ENCODE results near the gene RAPH1. TPM values are rescaled to one million over a fixed set of nuclear protein-coding genes. Genes with fewer than 3 reads are reported as not detected.

RAPH1 gene
- total and polyA plus RNA-seq, 2 experiments from 2014 or later, result 5.0 to 36.2 TPM

GRCh38 chr2:203574824-203575223 lies 39.7 kb upstream of the RAPH1 start:
- Histone ChIP-seq H3K79me2 (replicated peaks; ENCODE audit: insufficient read depth) (no peaks in the 10 kb centered on the region), H3K9me2 (ENCODE audit: insufficient read depth) (no peaks in the 10 kb centered on the region), H3K4me1 (ENCODE audit: insufficient read depth) (0 out of 2 replicates have a peak, but pooled peaks cover under 1% of the 10 kb centered on the region), H3K27me3 (ENCODE audit: insufficient read depth) (no peaks in the 10 kb centered on the region), H2AFZ (peak overlapping the region; percentile 80; the same call in 1 of the 2 replicates), H3F3A (replicated peaks; ENCODE audit: low read depth) (no peaks in the 10 kb centered on the region), H3K4me3 (no peak overlapping the region), H4K20me1 (replicated peaks; ENCODE audit: insufficient read depth) (no peaks in the 10 kb centered on the region), H3K4me2 (no peak overlapping the region), H3K36me3 (ENCODE audit: insufficient read depth) (no peaks in the 10 kb centered on the region), H3K27ac (ENCODE audit: low read depth) (no peak overlapping the region)
- H3K4me3 Mint-ChIP-seq, result no peak overlapping the region
- H3K27ac Mint-ChIP-seq, result no peak overlapping the region
- ATAC-seq (no peak), DNase-seq (ENCODE audit: low spot score) (no peak)
- TF ChIP-seq EZH2phosphoT487 (IDR thresholded peaks at IDR 0.05; ENCODE audit: unreplicated experiment) (no peak), ETS1 (IDR thresholded peaks at IDR 0.05) (no peak)
- peaks cover 3% of the 10 kb centered on the region for H3K27me3 Mint-ChIP-seq (ENCODE audit: insufficient read depth, low read depth, poor library complexity)
- no peaks in the 10 kb centered on the region for H3K36me3 Mint-ChIP-seq (ENCODE audit: low read depth)
- peaks cover 12% of the 10 kb centered on the region for H3K4me1 Mint-ChIP-seq
- H3K9me3 Mint-ChIP-seq, result no peaks in the 10 kb centered on the region

DNA sequence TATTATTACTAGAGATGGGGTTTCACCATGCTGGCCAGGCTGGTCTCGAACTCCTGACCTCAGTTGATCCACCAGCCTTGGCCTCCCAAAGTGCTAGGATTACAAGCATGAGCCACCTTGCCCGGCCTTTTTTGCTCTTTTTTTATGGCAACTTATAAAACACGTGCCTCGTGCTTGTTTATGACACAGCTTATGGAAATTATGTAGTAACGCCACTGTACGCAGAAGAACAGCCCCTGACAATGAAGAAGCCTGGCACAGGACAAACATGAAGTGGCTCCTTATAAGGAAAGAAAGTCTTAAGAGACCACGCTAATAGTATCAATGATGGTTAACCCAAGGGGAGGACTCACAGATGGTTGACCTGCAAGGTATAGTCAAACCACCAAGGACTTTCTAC lies 37.2 kb upstream of the RAPH1 start:
- Mint-ChIP-seq H3K36me3 (ENCODE audit: low read depth) (no peaks in the 10 kb centered on the region), H3K27ac (no peak overlapping the region), H3K9me3 (no peaks in the 10 kb centered on the region), H3K4me1 (no peaks in the 10 kb centered on the region), H3K27me3 (ENCODE audit: insufficient read depth, low read depth, poor library complexity) (peaks cover 3% of the 10 kb centered on the region), H3K4me3 (no peak overlapping the region)
- TF ChIP-seq REST (IDR thresholded peaks at IDR 0.05; ENCODE audit: unreplicated experiment), result no peak
- DNase-seq (ENCODE audit: low spot score) (no peak), ATAC-seq (no peak)
- no peaks in the 10 kb centered on the region for H3F3A ChIP-seq (replicated peaks; ENCODE audit: low read depth)
- no peaks in the 10 kb centered on the region for H3K27me3 ChIP-seq (ENCODE audit: insufficient read depth)
- no peak overlapping the region for H3K27ac ChIP-seq (ENCODE audit: low read depth)
- H3K36me3 ChIP-seq (ENCODE audit: insufficient read depth), result no peaks in the 10 kb centered on the region
- no peaks in the 10 kb centered on the region for H3K79me2 ChIP-seq (replicated peaks; ENCODE audit: insufficient read depth)
- no peak overlapping the region for H3K4me2 ChIP-seq
- H3K9me2 ChIP-seq (ENCODE audit: insufficient read depth), result no peaks in the 10 kb centered on the region
- H2AFZ ChIP-seq, result no peak overlapping the region
- no peak overlapping the region for H3K4me3 ChIP-seq
- H4K20me1 ChIP-seq (replicated peaks; ENCODE audit: insufficient read depth), result no peaks in the 10 kb centered on the region
- H3K4me1 ChIP-seq (ENCODE audit: insufficient read depth), result no peaks in the 10 kb centered on the region

DNA sequence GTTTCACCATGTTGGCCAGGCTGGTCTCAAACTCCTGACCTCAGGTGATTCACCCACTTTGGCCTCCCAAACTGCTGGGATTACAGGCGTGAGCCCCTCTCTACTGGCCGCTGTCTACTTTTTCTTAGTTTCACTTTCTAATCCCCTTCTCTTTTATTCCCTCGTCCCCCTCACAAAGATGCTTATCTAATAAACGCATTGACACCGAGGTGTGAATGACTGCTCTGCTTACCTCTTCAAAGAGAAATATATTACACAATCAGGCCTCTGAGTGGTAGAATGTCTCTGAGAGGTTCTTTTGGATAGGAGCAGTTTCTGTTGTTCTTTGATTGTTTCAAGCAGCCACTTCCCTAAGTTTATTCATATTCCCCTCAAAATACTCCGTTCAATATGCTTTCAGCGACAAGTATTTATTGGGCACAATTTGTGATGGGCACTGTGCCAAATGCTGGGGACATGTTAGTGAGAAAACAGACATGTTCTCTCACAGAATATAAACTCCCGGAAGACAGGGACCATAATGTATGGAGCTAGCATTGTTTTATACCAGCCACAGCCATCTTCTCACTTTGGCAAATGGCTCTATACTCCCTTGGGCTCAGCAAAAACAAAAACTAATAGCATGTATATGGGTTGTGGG lies 34.7 kb upstream of the RAPH1 start:
- Histone ChIP-seq H3K36me3 (ENCODE audit: insufficient read depth) (no peaks in the 10 kb centered on the region), H3F3A (replicated peaks; ENCODE audit: low read depth) (no peaks in the 10 kb centered on the region), H4K20me1 (replicated peaks; ENCODE audit: insufficient read depth) (no peaks in the 10 kb centered on the region), H3K27ac (ENCODE audit: low read depth) (no peak overlapping the region), H3K4me2 (no peak overlapping the region), H3K4me1 (ENCODE audit: insufficient read depth) (no peaks in the 10 kb centered on the region), H2AFZ (no peak overlapping the region; the same call in 1 of the 2 replicates), H3K9me2 (ENCODE audit: insufficient read depth) (no peaks in the 10 kb centered on the region), H3K27me3 (ENCODE audit: insufficient read depth) (no peaks in the 10 kb centered on the region), H3K79me2 (replicated peaks; ENCODE audit: insufficient read depth) (no peaks in the 10 kb centered on the region), H3K4me3 (no peak overlapping the region)
- ATAC-seq (no peak), DNase-seq (ENCODE audit: low spot score) (no peak)
- Mint-ChIP-seq H3K4me1 (no peaks in the 10 kb centered on the region), H3K36me3 (ENCODE audit: low read depth) (no peaks in the 10 kb centered on the region), H3K4me3 (no peak overlapping the region), H3K27me3 (ENCODE audit: insufficient read depth, low read depth, poor library complexity) (peaks cover 3% of the 10 kb centered on the region), H3K27ac (no peak overlapping the region), H3K9me3 (no peaks in the 10 kb centered on the region)
- TF ChIP-seq CREB1 (CRISPR knock-in tag; IDR thresholded peaks at IDR 0.05; ENCODE audit: low read depth) (no peak), ZNF114 (CRISPR knock-in tag; IDR thresholded peaks at IDR 0.05) (no peak), ZNF331 (CRISPR knock-in tag; IDR thresholded peaks at IDR 0.05; ENCODE audit: low read depth) (no peak), JUNB (IDR thresholded peaks at IDR 0.05; ENCODE audit: unreplicated experiment) (no peak), NANOG (IDR thresholded peaks at IDR 0.05; ENCODE audit: borderline replicate concordance) (no peak), STAT1 (IDR thresholded peaks at IDR 0.05; ENCODE audit: unreplicated experiment) (no peak), POLR2AphosphoS5 (IDR thresholded peaks at IDR 0.05; ENCODE audit: low read depth) (no peak), EZH2phosphoT487 (IDR thresholded peaks at IDR 0.05; ENCODE audit: unreplicated experiment) (no peak)
- TF ChIP-seq, protein P1, sequence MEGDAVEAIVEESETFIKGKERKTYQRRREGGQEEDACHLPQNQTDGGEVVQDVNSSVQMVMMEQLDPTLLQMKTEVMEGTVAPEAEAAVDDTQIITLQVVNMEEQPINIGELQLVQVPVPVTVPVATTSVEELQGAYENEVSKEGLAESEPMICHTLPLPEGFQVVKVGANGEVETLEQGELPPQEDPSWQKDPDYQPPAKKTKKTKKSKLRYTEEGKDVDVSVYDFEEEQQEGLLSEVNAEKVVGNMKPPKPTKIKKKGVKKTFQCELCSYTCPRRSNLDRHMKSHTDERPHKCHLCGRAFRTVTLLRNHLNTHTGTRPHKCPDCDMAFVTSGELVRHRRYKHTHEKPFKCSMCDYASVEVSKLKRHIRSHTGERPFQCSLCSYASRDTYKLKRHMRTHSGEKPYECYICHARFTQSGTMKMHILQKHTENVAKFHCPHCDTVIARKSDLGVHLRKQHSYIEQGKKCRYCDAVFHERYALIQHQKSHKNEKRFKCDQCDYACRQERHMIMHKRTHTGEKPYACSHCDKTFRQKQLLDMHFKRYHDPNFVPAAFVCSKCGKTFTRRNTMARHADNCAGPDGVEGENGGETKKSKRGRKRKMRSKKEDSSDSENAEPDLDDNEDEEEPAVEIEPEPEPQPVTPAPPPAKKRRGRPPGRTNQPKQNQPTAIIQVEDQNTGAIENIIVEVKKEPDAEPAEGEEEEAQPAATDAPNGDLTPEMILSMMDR (conservative IDR thresholded peaks at IDR 0.05; ENCODE audit: low read depth in 2 of 2), result no peak

Measured in GM23338 (cell line).